Measurements from ENCODE around the gene OR2C1. TPM values are rescaled to one million over a fixed set of nuclear protein-coding genes. Genes with fewer than 3 reads are reported as not detected.

Gene OR2C1
- total RNA-seq, 1 experiment from 2014 or later = not detected

GRCh38 chr16:3362931-3363330 lies 7.2 kb downstream of the OR2C1 start:
- peaks cover 27% of the 10 kb centered on the region for H3K27me3 Mint-ChIP-seq (ENCODE audit: low read depth)

More at GRCh38 chr16:3362931-3363330, 7.2 kb downstream of the OR2C1 start:
- no peak overlapping the region for H3K18ac ChIP-seq (ENCODE audit: insufficient read length, low read depth, low read length)
- no peak overlapping the region for H2BK5ac ChIP-seq (ENCODE audit: insufficient read length, low read length)
- no peaks in the 10 kb centered on the region for H3K27me3 ChIP-seq (ENCODE audit: insufficient read depth, low read length)
- Mint-ChIP-seq H3K4me1 (no peaks in the 10 kb centered on the region), H3K4me3 (no peak overlapping the region), H3K27ac (no peak overlapping the region), H3K36me3 (ENCODE audit: insufficient read depth in 1 of 3, low read depth in 3 of 3) (no peaks in the 10 kb centered on the region), H3K9me3 (peaks cover 50 to 58% of the 10 kb centered on the region in 2 experiments)
- H3K9ac ChIP-seq (ENCODE audit: extremely low read depth, insufficient read length, low read length) = no peak overlapping the region
- no peaks in the 10 kb centered on the region for H3K4me1 ChIP-seq (ENCODE audit: insufficient read depth, low read length)
- no peaks in the 10 kb centered on the region for H3K79me2 ChIP-seq (ENCODE audit: insufficient read depth, low read length)
- TF ChIP-seq CTCF (conservative IDR thresholded peaks at IDR 0.05) = no peak
- no peaks in the 10 kb centered on the region for H3K79me1 ChIP-seq (ENCODE audit: insufficient read depth, low read depth, low read length, poor library complexity, severe bottlenecking)
- DNase-seq = no peak
- no peak overlapping the region for H4K8ac ChIP-seq (replicated peaks; ENCODE audit: insufficient read length, low read depth, low read length)
- H2AK5ac ChIP-seq (ENCODE audit: insufficient read length, low read length) = no peak overlapping the region
- H3T11ph ChIP-seq (ENCODE audit: low read length) = no peak overlapping the region
- no peaks in the 10 kb centered on the region for H3K9me3 ChIP-seq (ENCODE audit: control insufficient read depth, low read depth, low read length)
- H3K4ac ChIP-seq (ENCODE audit: low read depth, low read length) = no peak overlapping the region
- H3K14ac ChIP-seq (ENCODE audit: insufficient read depth, low read length) = no peak overlapping the region
- H4K20me1 ChIP-seq (ENCODE audit: control insufficient read depth, insufficient read depth, insufficient read length) = no peaks in the 10 kb centered on the region
- H2BK15ac ChIP-seq (ENCODE audit: low read depth, low read length) = no peak overlapping the region
- H2BK120ac ChIP-seq (ENCODE audit: low read depth, low read length, poor library complexity, severe bottlenecking) = no peak overlapping the region
- H2BK20ac ChIP-seq (ENCODE audit: low read depth, low read length, poor library complexity, severe bottlenecking) = no peak overlapping the region
- H2BK12ac ChIP-seq (ENCODE audit: insufficient read length, low read depth, low read length) = no peak overlapping the region
- H4K91ac ChIP-seq (ENCODE audit: insufficient read length, low read depth, low read length) = no peak overlapping the region
- no peak overlapping the region for H2AFZ ChIP-seq (ENCODE audit: low read length)
- H3K4me2 ChIP-seq (ENCODE audit: insufficient read depth, insufficient read length, low read length) = no peak overlapping the region
- H4K5ac ChIP-seq (ENCODE audit: insufficient read length, low read depth, low read length) = no peak overlapping the region
- H3K23ac ChIP-seq (ENCODE audit: insufficient read length, low read depth, low read length) = no peak overlapping the region
- H3K56ac ChIP-seq (ENCODE audit: insufficient read length, low read depth, low read length) = no peak overlapping the region
- no peaks in the 10 kb centered on the region for H3K23me2 ChIP-seq (ENCODE audit: insufficient read length, low read depth, low read length, poor library complexity, severe bottlenecking)
- H3K27ac ChIP-seq (ENCODE audit: insufficient read length, low read depth, low read length) = no peak overlapping the region

Data from H9 (cell line).